Measurements from ENCODE around the gene LIN7C. TPM values are rescaled to one million over a fixed set of nuclear protein-coding genes. Genes with fewer than 3 reads are reported as not detected.

Gene LIN7C
- total RNA-seq, 1 experiment from 2014 or later: 39.8 TPM

DNA sequence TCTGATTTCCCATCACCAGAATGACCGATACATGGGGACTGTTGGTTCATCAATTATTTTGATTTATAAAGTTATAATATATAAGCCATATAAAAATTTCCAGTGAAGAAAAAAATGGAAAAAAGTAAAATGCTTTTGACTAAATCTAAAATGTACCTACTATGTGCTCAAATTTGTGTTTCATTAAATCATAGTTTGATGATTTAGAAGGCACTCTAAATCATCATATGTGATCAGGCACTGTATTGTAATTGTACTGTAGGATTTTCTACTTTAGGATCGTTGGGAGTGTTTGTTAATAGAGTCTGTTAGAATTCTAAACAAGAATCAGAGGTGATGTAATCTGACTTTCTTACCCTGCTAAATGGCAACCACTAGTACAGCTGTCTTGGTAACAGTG lies 2.4 kb downstream of the LIN7C start:
- CTCF ChIA-PET: no interaction called here
- Mint-ChIP-seq H3K4me1 (ENCODE audit: low read depth, unreplicated experiment) (peaks cover 15% of the 10 kb centered on the region), H3K27ac (ENCODE audit: unreplicated experiment) (no peak overlapping the region), H3K4me3 (ENCODE audit: unreplicated experiment) (no peak overlapping the region), H3K36me3 (ENCODE audit: insufficient read depth, unreplicated experiment) (peaks cover 18% of the 10 kb centered on the region), H3K9me3 (ENCODE audit: unreplicated experiment) (no peaks in the 10 kb centered on the region), H3K27me3 (ENCODE audit: insufficient read depth, unreplicated experiment) (no peaks in the 10 kb centered on the region)
- TF ChIP-seq, protein P1, sequence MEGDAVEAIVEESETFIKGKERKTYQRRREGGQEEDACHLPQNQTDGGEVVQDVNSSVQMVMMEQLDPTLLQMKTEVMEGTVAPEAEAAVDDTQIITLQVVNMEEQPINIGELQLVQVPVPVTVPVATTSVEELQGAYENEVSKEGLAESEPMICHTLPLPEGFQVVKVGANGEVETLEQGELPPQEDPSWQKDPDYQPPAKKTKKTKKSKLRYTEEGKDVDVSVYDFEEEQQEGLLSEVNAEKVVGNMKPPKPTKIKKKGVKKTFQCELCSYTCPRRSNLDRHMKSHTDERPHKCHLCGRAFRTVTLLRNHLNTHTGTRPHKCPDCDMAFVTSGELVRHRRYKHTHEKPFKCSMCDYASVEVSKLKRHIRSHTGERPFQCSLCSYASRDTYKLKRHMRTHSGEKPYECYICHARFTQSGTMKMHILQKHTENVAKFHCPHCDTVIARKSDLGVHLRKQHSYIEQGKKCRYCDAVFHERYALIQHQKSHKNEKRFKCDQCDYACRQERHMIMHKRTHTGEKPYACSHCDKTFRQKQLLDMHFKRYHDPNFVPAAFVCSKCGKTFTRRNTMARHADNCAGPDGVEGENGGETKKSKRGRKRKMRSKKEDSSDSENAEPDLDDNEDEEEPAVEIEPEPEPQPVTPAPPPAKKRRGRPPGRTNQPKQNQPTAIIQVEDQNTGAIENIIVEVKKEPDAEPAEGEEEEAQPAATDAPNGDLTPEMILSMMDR (IDR thresholded peaks at IDR 0.05; ENCODE audit: insufficient read depth in 1 of 2, low read depth in 1 of 2, low read length in 1 of 2, severe bottlenecking in 1 of 2, unreplicated experiment in 1 of 2): no peak
- Histone ChIP-seq H3K9me3 (no peaks in the 10 kb centered on the region), H3K4me1 (peaks cover 10% of the 10 kb centered on the region; the same call in 1 of the 2 replicates), H3K27me3 (replicated peaks; ENCODE audit: control insufficient read depth, insufficient read depth, low read length) (no peaks in the 10 kb centered on the region), H3K36me3 (ENCODE audit: control insufficient read depth, insufficient read depth, low read length) (no peaks in the 10 kb centered on the region), H3K4me3 (ENCODE audit: low read depth, low read length) (no peak overlapping the region)
- POLR2A ChIA-PET: no interaction called here
- no TSS peak for BruUV-seq (replicated peaks)
- intact Hi-C loops (cut with micrococcal nuclease; ENCODE audit: unreplicated experiment): no loop called here
- no peak for DNase-seq

DNA sequence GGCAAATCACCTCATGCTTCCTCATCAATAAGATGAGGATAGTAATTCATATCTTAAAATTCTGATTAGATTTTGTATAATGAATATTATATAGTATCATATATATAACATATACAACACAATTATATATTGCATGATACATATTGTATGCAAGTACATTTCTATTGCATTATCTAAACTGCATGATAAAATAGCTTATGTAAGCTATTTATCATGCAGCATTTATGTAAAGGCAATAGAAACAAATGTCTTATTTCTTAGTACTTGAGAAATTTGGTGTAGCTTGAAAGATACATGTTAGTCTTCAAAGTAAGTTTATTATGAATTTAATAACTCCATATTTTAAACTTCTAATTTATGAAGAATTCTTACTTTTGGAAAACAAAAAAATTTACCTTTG lies 5.5 kb downstream of the LIN7C start:
- ChIA-PET POLR2A (no interaction called here), CTCF (no interaction called here)
- intact Hi-C loops (cut with micrococcal nuclease; ENCODE audit: unreplicated experiment): no loop called here
- Mint-ChIP-seq H3K4me3 (ENCODE audit: unreplicated experiment) (no peak overlapping the region), H3K27me3 (ENCODE audit: insufficient read depth, unreplicated experiment) (no peaks in the 10 kb centered on the region), H3K4me1 (ENCODE audit: low read depth, unreplicated experiment) (no peaks in the 10 kb centered on the region), H3K36me3 (ENCODE audit: insufficient read depth, unreplicated experiment) (peaks cover 41% of the 10 kb centered on the region), H3K27ac (ENCODE audit: unreplicated experiment) (no peak overlapping the region), H3K9me3 (ENCODE audit: unreplicated experiment) (no peaks in the 10 kb centered on the region)
- H3K9me3 ChIP-seq: no peaks in the 10 kb centered on the region
- H3K27me3 ChIP-seq (replicated peaks; ENCODE audit: control insufficient read depth, insufficient read depth, low read length): no peaks in the 10 kb centered on the region
- DNase-seq: no peak
- peaks cover 8% of the 10 kb centered on the region; the same call in 1 of the 2 replicates for H3K4me1 ChIP-seq
- H3K4me3 ChIP-seq (ENCODE audit: low read depth, low read length): no peak overlapping the region
- BruUV-seq (replicated peaks): no TSS peak
- no peaks in the 10 kb centered on the region for H3K36me3 ChIP-seq (ENCODE audit: control insufficient read depth, insufficient read depth, low read length)
- TF ChIP-seq, protein P1 (IDR thresholded peaks at IDR 0.05; ENCODE audit: insufficient read depth in 1 of 2, low read depth in 1 of 2, low read length in 1 of 2, severe bottlenecking in 1 of 2, unreplicated experiment in 1 of 2): no peak

DNA sequence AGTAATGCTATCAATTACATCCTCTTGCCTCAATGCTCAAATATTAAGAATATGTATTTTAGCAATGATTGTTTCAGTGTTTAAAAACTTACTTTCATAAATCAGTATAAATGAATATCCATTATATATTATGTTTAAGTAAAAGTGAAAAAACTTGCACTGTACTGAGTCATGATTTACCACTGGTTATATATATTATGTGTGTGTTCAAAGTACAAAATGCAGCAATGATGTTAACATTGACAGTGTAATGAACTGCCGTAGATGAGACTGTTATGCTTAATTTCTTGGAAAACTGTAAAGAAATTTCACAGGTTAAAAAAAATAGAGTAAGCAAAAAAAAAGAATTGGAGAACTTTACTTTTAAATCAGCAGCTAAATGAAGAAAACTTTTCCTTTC lies 8.7 kb downstream of the LIN7C start:
- POLR2A ChIA-PET: interaction anchor here (0.6 kb wide), 1 partner anchor 25 kb away, joined by 3 read pairs; the partner anchor contains the start of gene LGR4
- Histone ChIP-seq H3K9me3 (no peaks in the 10 kb centered on the region), H3K4me1 (no peaks in the 10 kb centered on the region), H3K27me3 (replicated peaks; ENCODE audit: control insufficient read depth, insufficient read depth, low read length) (no peaks in the 10 kb centered on the region), H3K36me3 (ENCODE audit: control insufficient read depth, insufficient read depth, low read length) (peaks cover 2% of the 10 kb centered on the region; the same call in 1 of the 2 replicates), H3K4me3 (ENCODE audit: low read depth, low read length) (no peak overlapping the region)
- CTCF ChIA-PET: interaction anchor here (1.0 to 1.2 kb wide), 3 partner anchors 12 to 202 kb away, joined by 4 to 6 read pairs (median 5); partner anchors contain the start of gene LGR4
- H3K4me3 Mint-ChIP-seq (ENCODE audit: unreplicated experiment): no peak overlapping the region
- no peaks in the 10 kb centered on the region for H3K4me1 Mint-ChIP-seq (ENCODE audit: low read depth, unreplicated experiment)
- H3K36me3 Mint-ChIP-seq (ENCODE audit: insufficient read depth, unreplicated experiment): peaks cover 55% of the 10 kb centered on the region
- BruUV-seq (replicated peaks): no TSS peak
- no peaks in the 10 kb centered on the region for H3K27me3 Mint-ChIP-seq (ENCODE audit: insufficient read depth, unreplicated experiment)
- H3K9me3 Mint-ChIP-seq (ENCODE audit: unreplicated experiment): no peaks in the 10 kb centered on the region
- TF ChIP-seq, protein P1 (IDR thresholded peaks at IDR 0.05; ENCODE audit: insufficient read depth in 1 of 2, low read depth in 1 of 2, low read length in 1 of 2, severe bottlenecking in 1 of 2, unreplicated experiment in 1 of 2): no peak
- H3K27ac Mint-ChIP-seq (ENCODE audit: unreplicated experiment): no peak overlapping the region
- no peak for DNase-seq
- intact Hi-C loops (cut with micrococcal nuclease; ENCODE audit: unreplicated experiment): loop anchor here (1.0 to 2.0 kb wide), 3 partner anchors 314 to 1837 kb away; no protein-coding TSS in a partner anchor
